GM12891 (cell line): Measurements from ENCODE around the gene NDUFA3.

Source experiments
- DNase-seq: peaks from one replicate; pipeline ENCODE4 v3.0.0; 2011; ENCODE audit warnings: low spot score; ENCODE audit not compliant: insufficient read length
- FAIRE-seq: peaks from 2 replicates; lab custom pipeline; 2011; peaks lifted over from hg19 to GRCh38; lab: Jason Lieb, UNC
- PAX5 ChIP-seq: IDR thresholded peaks from 2 replicates; pipeline ENCODE4 v1.6.1; 2011; ENCODE audit warnings: low read length, moderate library complexity, mild to moderate bottlenecking; ENCODE audit not compliant: insufficient read depth, severe bottlenecking
- POLR2A ChIP-seq: IDR thresholded peaks from 2 replicates; pipeline ENCODE4 v1.6.1; 2011; ENCODE audit warnings: low read depth, low read length, control low read depth
- POLR2AphosphoS5 ChIP-seq: IDR thresholded peaks from 2 replicates; pipeline ENCODE4 v1.6.1; 2011; ENCODE audit warnings: low read depth, low read length, control low read depth
- POU2F2 ChIP-seq: IDR thresholded peaks from 2 replicates; pipeline ENCODE4 v1.6.1; 2011; ENCODE audit warnings: low read depth, mild to moderate bottlenecking, control low read depth, low read length, moderate library complexity
- SPI1 ChIP-seq: IDR thresholded peaks from 2 replicates; pipeline ENCODE4 v1.6.1; 2011; ENCODE audit warnings: low read depth, low read length, control low read depth
- TAF1 ChIP-seq: IDR thresholded peaks from 2 replicates; pipeline ENCODE4 v1.6.1; 2011; ENCODE audit warnings: low read depth, low read length, control low read depth

NDUFA3 gene

DNA sequence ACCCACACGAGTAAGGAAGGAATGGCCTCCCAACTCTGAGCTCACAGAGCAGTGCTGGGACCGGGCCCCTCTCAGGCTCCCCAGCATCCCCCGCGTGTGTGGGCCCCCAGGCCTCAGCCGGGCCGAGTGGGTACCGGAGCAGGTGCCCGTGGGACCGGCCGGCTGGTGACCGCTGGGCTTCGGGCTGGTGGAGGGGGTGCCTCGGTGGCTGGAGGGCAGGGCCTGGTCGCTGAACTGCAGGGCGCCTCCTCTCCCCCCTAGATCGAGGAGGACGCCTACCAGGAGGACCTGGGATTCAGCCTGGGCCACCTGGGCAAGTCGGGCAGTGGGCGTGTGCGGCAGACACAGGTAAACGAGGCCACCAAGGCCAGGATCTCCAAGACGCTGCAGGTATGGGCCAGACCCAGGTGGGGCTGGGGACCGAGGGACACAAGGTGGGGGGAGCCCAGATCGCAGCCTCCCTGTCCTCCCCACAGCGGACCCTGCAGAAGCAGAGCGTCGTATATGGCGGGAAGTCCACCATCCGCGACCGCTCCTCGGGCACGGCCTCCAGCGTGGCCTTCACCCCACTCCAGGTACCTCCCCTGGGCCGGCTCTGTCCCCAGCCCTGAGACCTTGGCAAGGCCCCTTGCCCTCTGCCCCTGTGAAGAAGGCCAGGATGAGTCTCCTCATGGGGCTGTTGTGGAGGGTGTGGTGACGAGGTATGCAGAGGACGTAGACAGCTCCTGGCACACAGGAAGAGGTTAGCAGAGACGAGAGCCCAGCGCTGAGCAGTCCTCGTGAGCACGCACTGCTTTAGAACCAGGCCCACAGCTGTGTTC is 26.4 kb downstream of the NDUFA3 start:
- DNase-seq (no peak), FAIRE-seq (no peak)
- TF ChIP-seq TAF1 (no peak), POU2F2 (no peak), SPI1 (no peak), POLR2A (no peak), PAX5 (no peak), POLR2AphosphoS5 (no peak)

DNA sequence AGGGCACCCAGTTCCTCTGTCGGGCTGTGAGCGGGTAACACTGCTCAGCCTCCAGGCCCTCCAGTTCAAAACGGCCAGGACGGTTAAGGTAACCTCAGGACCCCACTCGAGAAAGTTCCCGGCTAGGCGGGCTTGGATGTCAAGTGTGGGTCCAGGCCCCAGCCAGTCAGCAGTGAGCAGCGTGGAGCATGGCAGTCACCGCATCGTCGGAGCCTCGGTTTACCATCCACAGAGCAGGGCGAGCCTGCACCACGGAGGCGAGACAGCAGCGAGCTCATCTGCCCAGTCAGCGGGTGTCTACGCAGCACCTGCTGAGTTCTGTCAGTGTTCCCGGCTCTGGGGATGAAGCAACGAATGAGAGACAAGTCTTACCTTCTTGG is 27.0 kb downstream of the NDUFA3 start:
- no peak for FAIRE-seq

DNA sequence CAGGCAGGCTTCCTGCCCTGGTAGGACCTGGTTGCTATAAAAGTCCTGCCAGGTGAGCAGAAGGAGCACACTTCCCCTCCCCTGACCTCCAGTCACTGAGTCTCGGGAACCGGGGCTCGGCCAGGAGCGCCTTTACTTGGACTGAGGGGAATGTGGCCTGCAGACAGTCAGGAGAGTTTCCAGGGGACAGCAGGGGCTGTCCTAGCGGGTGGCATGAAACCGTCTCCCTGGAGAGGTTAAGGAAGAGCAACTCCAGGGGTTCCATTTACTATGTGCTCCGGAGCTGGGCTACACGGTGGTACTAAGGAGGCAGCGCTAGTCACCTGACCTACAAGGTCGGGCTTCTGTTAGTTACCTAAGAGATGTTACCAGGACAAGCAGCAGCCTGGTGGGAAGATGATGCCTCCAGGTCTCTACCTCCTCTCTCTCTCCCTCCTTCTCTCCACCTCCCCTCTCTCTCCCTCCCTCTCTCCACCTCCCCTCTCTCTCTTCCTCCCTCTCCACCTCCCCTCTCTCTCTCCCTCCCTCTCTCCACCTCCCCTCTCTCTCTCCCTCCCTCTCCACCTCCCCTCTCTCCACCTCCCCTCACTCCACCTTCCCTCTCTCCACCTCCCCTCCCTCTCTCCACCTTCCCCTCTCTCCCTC is 30.8 kb downstream of the NDUFA3 start:
- DNase-seq (no peak), FAIRE-seq (no peak)
- TF ChIP-seq POLR2A (peak; percentile 66), POU2F2 (no peak), TAF1 (no peak), PAX5 (no peak), POLR2AphosphoS5 (peak; percentile 80)

More for the DNA sequence above, 27.0 kb downstream of the NDUFA3 start:
- DNase-seq: no peak
- TF ChIP-seq POLR2AphosphoS5 (no peak), POU2F2 (no peak), PAX5 (no peak), POLR2A (no peak), TAF1 (no peak), SPI1 (no peak)

DNA sequence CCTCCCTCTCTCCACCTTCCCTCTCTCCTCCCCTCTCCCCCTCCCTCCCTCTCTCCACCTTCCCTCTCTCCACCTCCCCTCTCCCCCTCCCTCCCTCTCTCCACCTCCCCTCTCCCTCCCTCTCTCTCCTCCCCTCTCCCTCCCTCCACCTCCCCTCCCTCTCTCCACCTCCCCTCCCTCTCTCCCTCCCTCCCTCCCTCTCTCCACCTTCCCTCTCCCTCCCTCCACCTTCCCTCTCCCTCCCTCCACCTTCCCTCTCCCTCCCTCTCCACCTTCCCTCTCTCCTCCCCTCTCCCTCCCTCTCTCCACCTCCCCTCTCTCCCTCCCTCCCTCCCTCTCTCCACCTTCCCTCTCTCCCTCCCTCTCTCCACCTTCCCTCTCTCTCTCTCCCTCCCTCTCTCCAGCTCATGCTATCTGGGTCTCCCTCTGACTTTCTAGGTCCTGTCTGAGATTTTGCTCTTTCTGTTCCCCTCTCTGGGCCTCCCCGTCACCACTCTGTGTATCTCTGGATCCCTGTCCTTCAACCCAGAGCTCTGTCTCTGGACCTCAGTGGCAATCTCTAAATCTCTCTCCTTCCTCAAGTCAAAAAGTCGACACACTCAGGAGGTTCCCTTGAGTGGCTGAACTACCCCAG is 31.4 kb downstream of the NDUFA3 start:
- no peak for FAIRE-seq

DNA sequence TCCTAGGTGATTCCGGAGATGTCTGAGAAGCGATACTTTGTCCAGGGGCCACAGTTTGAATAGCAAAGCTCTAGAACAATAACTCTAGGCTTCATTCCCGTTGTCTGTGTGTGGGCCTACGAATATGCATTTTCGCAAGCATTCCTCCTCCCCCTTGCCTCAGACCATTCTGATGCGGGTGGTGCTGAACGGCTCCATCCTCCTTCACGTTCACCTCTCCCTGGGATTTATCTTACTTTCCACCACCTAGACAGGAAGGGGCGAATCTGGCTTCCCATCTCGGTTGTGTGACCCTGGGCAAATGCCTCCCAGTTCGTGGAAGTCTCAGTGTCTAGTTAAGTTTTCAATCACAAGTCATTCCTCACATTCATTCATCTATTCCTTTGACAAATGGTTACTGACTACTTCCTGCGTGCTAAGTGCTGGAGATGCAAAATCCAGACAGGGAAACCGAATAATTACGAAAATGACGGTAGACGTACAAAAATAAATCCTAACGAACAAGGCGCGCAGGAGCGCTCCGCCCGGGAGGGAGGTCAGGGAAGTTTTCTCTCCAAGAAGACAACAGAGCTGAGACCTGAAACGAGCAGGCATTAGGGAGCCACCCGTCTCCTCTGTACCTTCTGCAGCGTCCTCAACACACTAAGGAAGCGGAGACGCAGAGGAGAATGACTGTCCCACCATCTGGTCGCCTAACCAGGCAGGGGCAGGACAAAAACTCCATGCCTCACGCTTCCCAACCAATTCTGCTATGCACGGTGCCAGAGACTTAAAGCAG is 33.6 kb downstream of the NDUFA3 start:
- FAIRE-seq: no peak
- no peak for DNase-seq
- TF ChIP-seq TAF1: no peak
- 0 out of 2 replicates have a peak, but pooled peaks have one; percentile 30 for TF ChIP-seq POU2F2

More for the DNA sequence above, 31.4 kb downstream of the NDUFA3 start:
- no peak for DNase-seq
- TF ChIP-seq TAF1: no peak
- no peak for TF ChIP-seq POLR2A
- no peak for TF ChIP-seq POLR2AphosphoS5
- no peak for TF ChIP-seq POU2F2
- no peak for TF ChIP-seq SPI1
- TF ChIP-seq PAX5: no peak

DNA sequence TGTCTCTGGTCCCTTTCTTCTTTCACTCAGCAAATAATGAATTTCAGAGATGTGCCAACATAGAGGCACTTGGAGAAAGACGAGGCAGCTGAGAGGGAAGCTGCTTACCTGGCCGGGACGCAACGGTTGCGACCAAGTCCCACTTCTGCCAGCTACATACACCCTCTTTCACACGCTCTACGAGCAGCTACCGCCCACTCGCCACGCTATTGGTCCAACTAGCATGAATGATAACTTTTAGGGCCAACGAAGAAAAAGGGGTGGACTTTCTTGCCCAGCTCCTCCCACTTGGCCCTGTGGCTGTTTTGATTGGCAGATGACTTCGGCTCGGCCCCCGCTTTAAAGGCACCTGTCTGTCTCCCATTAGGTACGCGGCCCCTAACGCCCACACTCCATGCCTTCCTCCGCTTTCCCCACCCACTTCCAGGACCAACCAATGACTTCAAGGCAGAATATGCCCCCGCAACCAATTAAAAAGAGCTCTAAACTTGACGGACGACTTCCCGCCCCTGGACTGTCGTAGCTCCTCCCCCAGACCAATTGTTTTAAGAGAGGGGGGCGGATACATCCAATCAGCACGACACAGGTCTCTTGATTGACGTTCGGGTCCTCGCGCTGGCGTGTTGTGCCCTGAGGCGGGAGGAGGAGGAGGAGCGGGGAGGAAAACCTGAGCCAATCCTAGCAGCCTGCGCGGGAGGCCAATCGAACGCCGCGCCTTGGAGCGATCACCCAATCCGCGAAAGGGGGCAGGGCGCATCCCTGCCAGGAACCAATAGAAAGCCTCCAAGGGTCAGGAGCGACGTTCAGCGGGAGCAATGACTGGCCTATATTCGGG is 34.4 kb downstream of the NDUFA3 start:
- TF ChIP-seq SPI1: no peak
- peak; percentile 56; the same call in 1 of the 2 replicates for TF ChIP-seq POLR2AphosphoS5
- TF ChIP-seq POU2F2: 0 out of 2 replicates have a peak, but pooled peaks have one; percentile 9
- TF ChIP-seq POLR2A: peak; percentile 65; the same call in 1 of the 2 replicates
- no peak for TF ChIP-seq PAX5
- TF ChIP-seq TAF1: no peak
- FAIRE-seq (peak; percentile 99), DNase-seq (peak; percentile 98)

DNA sequence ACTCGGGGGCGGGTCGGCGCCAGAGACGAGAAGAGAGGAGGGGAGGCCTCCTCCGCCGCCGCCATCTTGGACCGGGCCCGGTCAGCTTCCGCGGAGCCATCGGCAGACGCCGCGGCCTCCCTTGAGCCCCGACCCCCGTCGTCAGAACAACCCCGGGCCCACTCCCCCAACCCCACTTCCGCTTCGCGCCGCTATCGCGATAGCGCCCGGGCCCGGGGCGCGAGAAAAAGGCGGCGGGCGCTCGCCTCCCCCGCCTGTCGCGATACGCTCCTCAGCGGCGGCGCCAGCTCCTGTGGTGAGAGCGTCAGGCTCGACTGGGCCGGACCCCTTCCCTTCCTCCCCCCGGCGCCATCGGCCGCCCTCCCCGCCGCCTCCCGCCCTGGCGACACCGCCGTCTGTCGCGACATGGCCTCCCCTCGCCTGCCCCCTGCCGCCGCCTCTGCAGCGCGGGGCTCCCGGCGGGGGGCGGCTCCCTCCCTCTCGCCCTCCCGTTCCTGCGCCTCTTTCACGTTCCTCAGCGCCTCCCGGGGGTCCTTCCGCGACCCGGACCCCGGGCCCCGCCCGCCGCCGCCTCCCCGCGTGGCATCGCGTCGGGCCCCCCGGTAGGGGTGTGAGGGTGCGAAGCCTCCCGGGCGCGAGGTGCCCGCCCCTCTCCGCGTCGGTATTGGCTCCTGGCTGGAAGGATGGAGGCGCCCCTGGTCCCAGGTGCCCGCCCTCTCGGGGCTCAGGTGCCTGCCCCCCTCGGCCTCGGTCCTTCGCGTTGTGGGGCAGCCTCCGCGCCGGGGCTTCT is 35.2 kb downstream of the NDUFA3 start, which contains the start of gene CNOT3:
Gene CNOT3, plus strand, starts transcription at position 64 of the 790 bp plus-strand sequence. CDS start 5,217 bp downstream, outside the sequence.
- DNase-seq (peak; percentile 59), FAIRE-seq (no peak)
- TF ChIP-seq POLR2A (peak; percentile 71; the same call in 1 of the 2 replicates), SPI1 (no peak), POLR2AphosphoS5 (peak; percentile 58), TAF1 (peak; percentile 68; the same call in 1 of the 2 replicates)
